Fibroblast of mammary gland (primary cell): ENCODE data around the gene NCAPD3.

Source experiments
- DNase-seq: peaks from one replicate; pipeline ENCODE4 v3.0.0-alpha.2; 2010; ENCODE audit warnings: low read depth
- H3K4me3 ChIP-seq: 2 replicates; pipeline ENCODE4 v1.5.1; 2011; ENCODE audit warnings: low read depth, mild to moderate bottlenecking, low read length, moderate library complexity; ENCODE audit not compliant: control insufficient read depth
- TF ChIP-seq, protein P1 (sequence below): conservative IDR thresholded peaks from 2 replicates; pipeline ENCODE4 v1.5.1; 2011; ENCODE audit warnings: low read depth, low read length, inconsistent platforms; ENCODE audit not compliant: control insufficient read depth, insufficient read depth

The NCAPD3 gene

DNA sequence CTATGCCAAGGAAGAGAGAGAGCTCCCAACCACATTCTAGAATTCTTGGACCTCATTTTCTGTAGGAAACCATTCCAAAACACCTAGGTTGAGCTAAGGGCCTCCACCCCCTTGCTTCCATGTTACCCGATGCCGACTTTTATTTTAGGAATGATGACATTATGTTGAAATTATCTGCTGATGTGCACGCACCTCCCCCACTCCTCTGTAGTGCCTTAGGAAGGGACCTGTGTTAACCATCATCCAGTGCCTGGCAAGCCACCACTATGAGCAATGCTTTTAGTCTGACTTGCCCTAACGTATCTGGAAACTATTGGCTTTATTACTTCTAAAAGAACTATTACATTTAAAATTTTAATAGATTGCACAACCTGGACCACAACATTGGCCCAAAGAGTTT is 42.1 kb downstream of the NCAPD3 start:
- H3K4me3 ChIP-seq = no peak overlapping the region
- peak; percentile 72 for DNase-seq
- TF ChIP-seq, protein P1, sequence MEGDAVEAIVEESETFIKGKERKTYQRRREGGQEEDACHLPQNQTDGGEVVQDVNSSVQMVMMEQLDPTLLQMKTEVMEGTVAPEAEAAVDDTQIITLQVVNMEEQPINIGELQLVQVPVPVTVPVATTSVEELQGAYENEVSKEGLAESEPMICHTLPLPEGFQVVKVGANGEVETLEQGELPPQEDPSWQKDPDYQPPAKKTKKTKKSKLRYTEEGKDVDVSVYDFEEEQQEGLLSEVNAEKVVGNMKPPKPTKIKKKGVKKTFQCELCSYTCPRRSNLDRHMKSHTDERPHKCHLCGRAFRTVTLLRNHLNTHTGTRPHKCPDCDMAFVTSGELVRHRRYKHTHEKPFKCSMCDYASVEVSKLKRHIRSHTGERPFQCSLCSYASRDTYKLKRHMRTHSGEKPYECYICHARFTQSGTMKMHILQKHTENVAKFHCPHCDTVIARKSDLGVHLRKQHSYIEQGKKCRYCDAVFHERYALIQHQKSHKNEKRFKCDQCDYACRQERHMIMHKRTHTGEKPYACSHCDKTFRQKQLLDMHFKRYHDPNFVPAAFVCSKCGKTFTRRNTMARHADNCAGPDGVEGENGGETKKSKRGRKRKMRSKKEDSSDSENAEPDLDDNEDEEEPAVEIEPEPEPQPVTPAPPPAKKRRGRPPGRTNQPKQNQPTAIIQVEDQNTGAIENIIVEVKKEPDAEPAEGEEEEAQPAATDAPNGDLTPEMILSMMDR = no peak

GRCh38 chr11:134178032-134178674 is 45.6 kb downstream of the NCAPD3 start:
- TF ChIP-seq, protein P1 = no peak
- no peak for DNase-seq
- no peak overlapping the region for H3K4me3 ChIP-seq

GRCh38 chr11:134176284-134176683 is 47.5 kb downstream of the NCAPD3 start:
- TF ChIP-seq, protein P1 = no peak
- no peak for DNase-seq
- no peak overlapping the region for H3K4me3 ChIP-seq

DNA sequence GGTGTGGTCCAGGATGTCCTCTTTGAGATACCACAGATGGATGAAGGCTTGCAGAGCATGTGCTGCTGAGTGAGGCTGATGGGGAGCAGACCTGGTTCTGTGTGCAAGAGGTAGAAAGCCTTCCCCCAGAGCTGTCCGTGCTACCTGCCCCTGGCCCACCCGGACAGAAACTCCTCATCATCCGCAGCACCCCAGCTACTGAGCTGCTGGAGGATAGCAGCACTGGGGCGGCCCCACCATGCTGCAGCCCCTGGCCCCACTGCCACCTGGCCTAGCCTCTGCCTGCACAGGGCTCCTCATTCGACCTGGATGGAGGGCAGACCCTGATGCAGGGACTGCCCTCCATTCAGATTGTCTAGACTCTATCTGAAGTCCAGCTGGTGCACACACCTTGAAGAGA is 50.5 kb downstream of the NCAPD3 start:
- DNase-seq = no peak
- TF ChIP-seq, protein P1 = no peak
- H3K4me3 ChIP-seq = no peak overlapping the region

- no peak overlapping the region for H3K4me3 ChIP-seq
- DNase-seq = no peak
- TF ChIP-seq, protein P1 = no peak
Measured at GRCh38 chr11:134171951-134172350, 51.8 kb downstream of the NCAPD3 start.

DNA sequence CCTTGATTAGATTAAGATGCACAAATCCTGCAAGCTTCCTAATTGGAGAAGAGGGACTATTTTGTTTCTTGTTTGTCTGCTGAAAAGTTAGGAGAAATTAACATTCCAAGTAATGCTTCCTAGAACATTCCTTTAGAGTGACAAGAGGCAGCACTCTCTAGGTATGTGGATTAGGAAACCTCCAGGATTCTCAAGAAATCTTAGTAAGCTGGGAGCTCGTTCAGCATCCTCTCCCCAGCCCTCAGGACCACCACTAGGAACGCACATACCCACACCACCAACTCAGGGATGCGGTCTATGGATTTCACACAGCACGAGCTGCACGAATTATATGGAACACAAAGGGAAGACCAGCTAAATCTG is 52.9 kb downstream of the NCAPD3 start:
- TF ChIP-seq, protein P1 = no peak
- no peak overlapping the region for H3K4me3 ChIP-seq
- peak; percentile 15 for DNase-seq
